HepG2 (cell line): Measurements from ENCODE around the gene EEF1AKMT4. TPM values are rescaled to one million over a fixed set of nuclear protein-coding genes. Genes with fewer than 3 reads are reported as not detected.

ENCODE experiments used
- ARID2 ChIP-seq: sonication (generic); formaldehyde crosslinking; IDR thresholded peaks from 2 replicates; pipeline ENCODE4 v1.8.1; 2022; ENCODE audit warnings: mild to moderate bottlenecking, missing genetic modification reagents, borderline replicate concordance
- ELF4 ChIP-seq: sonication (generic); formaldehyde crosslinking; IDR thresholded peaks from 2 replicates; pipeline ENCODE4 v1.5.0; 2020; ENCODE audit warnings: missing genetic modification reagents, mild to moderate bottlenecking, moderate library complexity, borderline replicate concordance
- ETV5 ChIP-seq: IDR thresholded peaks from 2 replicates; pipeline ENCODE4 v1.6.1; 2018; ENCODE audit warnings: missing biosample characterization, missing genetic modification reagents, inconsistent platforms, borderline replicate concordance
- HDAC1 ChIP-seq: sonication (generic); formaldehyde crosslinking; IDR thresholded peaks from 2 replicates; pipeline ENCODE4 v1.5.1; 2020; ENCODE audit warnings: mild to moderate bottlenecking, missing genetic modification reagents
- HHEX ChIP-seq: IDR thresholded peaks from 2 replicates; pipeline ENCODE4 v1.6.1; 2016; ENCODE audit warnings: control low read depth
- ISL2 ChIP-seq: sonication (generic); formaldehyde crosslinking; IDR thresholded peaks from 2 replicates; pipeline ENCODE4 v1.5.0; 2020; ENCODE audit warnings: missing genetic modification reagents
- MBNL3 ChIP-seq: fragments of 250-450 bp; sonication (Bioruptor Pico); conservative IDR thresholded peaks from 2 replicates; pipeline ENCODE4 v1.8.0; 2022; ENCODE audit warnings: mild to moderate bottlenecking, inconsistent platforms
- MNT ChIP-seq: fragments of 450-650 bp; IDR thresholded peaks from 2 replicates; pipeline ENCODE4 v1.6.1; 2016
- NFATC3 ChIP-seq: sonication (generic); formaldehyde crosslinking; IDR thresholded peaks from 2 replicates; pipeline ENCODE4 v1.5.1; 2020; ENCODE audit warnings: mild to moderate bottlenecking, missing genetic modification reagents
- SIN3A ChIP-seq: IDR thresholded peaks from 2 replicates; pipeline ENCODE4 v1.6.1; 2011; ENCODE audit warnings: low read depth, mild to moderate bottlenecking, control low read depth, low read length, borderline replicate concordance
- SP1 ChIP-seq, 2 experiments: fragments of 450-650 bp in 1 of 2; sonication (generic) in 1 of 2; formaldehyde crosslinking in 1 of 2; IDR thresholded peaks; 2 replicates each; pipeline versions ENCODE4 v1.4.0 to v1.6.1; 2016 to 2020; ENCODE audit warnings: missing genetic modification reagents in 1 of 2
- ZBTB37 ChIP-seq: sonication (generic); formaldehyde crosslinking; IDR thresholded peaks from 2 replicates; pipeline ENCODE4 v1.4.0; 2020; ENCODE audit warnings: mild to moderate bottlenecking, missing genetic modification reagents
- ZFP36L1 ChIP-seq: sonication (generic); formaldehyde crosslinking; IDR thresholded peaks from 2 replicates; pipeline ENCODE4 v1.8.0; 2022; ENCODE audit warnings: mild to moderate bottlenecking, missing genetic modification reagents, moderate library complexity
- ZMAT3 ChIP-seq: sonication (generic); formaldehyde crosslinking; conservative IDR thresholded peaks from 2 replicates; pipeline ENCODE4 v1.7.0; 2021; ENCODE audit warnings: missing genetic modification reagents
- ZMYM2 ChIP-seq: sonication (generic); formaldehyde crosslinking; IDR thresholded peaks from 2 replicates; pipeline ENCODE4 v1.8.0; 2022; ENCODE audit warnings: mild to moderate bottlenecking, missing genetic modification reagents
- ZNF124 ChIP-seq: sonication (generic); formaldehyde crosslinking; IDR thresholded peaks from 2 replicates; pipeline ENCODE4 v1.4.0; 2020; ENCODE audit warnings: missing genetic modification reagents
- ZNF572 ChIP-seq: sonication (generic); formaldehyde crosslinking; IDR thresholded peaks from 2 replicates; pipeline ENCODE4 v1.5.1; 2020; ENCODE audit warnings: mild to moderate bottlenecking, missing genetic modification reagents
- ZNF615 ChIP-seq: sonication (generic); formaldehyde crosslinking; IDR thresholded peaks from 2 replicates; pipeline ENCODE4 v1.5.0; 2020; ENCODE audit warnings: mild to moderate bottlenecking, missing genetic modification reagents, borderline replicate concordance
- ZNF652 ChIP-seq: IDR thresholded peaks from 2 replicates; pipeline ENCODE4 v1.6.1; 2016; ENCODE audit warnings: low read depth, borderline replicate concordance
- ZSCAN22 ChIP-seq: sonication (generic); formaldehyde crosslinking; IDR thresholded peaks from 2 replicates; pipeline ENCODE4 v1.4.0; 2020; ENCODE audit warnings: mild to moderate bottlenecking, missing genetic modification reagents
- polyA plus RNA-seq, 8 experiments: library from polyadenylated mRNA; depleted of rRNA in 3 of 8; stranded (reverse) in 7 of 8; unstranded in 1 of 8; fragments of >200 nt; fragmentation: Illumina TruSeq in 4 of 8; extraction: Trizol in 4 of 8; gene quantifications; 2 replicates each; pipeline versions ENCODE4 v1.2.1 to v1.2.3, GENCODE V29; 2011 to 2016; ENCODE audit warnings: low read depth in 4 of 8, missing spikeins in 1 of 8, mixed read lengths in 1 of 8; ENCODE audit not compliant: insufficient read depth in 1 of 8
- total RNA-seq, 5 experiments: library from RNA; depleted of rRNA; stranded (reverse); fragments of >200 nt; fragmentation: Illumina TruSeq; extraction: Trizol; gene quantifications; 2 replicates each; pipeline ENCODE4 v1.2.3, GENCODE V29; 2016; ENCODE audit warnings: low read depth in 1 of 5
- TF ChIP-seq, protein P1 (sequence below): sonication (generic); formaldehyde crosslinking; IDR thresholded peaks from 2 replicates; pipeline ENCODE4 v1.4.0; 2020; ENCODE audit warnings: mild to moderate bottlenecking, missing genetic modification reagents

EEF1AKMT4 gene
- total and polyA plus RNA-seq, 2 of the 13 experiments (the other 11 are each of a cell fraction or from before 2014, with no cell fraction given), result 13.1 to 15.8 TPM

GRCh38 chr3:184249412-184250166, at the start of gene EEF1AKMT4 (continued):
- TF ChIP-seq MBNL3 (no peak), ZMYM2 (CRISPR knock-in tag) (0 out of 2 replicates have a peak, but pooled peaks have one; percentile 4), MNT (peak; percentile 93), SIN3A (peak; percentile 98), ARID2 (CRISPR knock-in tag) (0 out of 2 replicates have a peak, but pooled peaks have one; percentile 31), ZNF652 (CRISPR knock-in tag) (no peak; the same call in 1 of the 2 replicates), ZNF572 (no peak), ZNF615 (CRISPR knock-in tag) (no peak), ELF4 (CRISPR knock-in tag) (0 out of 2 replicates have a peak, but pooled peaks have one; percentile 4), ZBTB37 (peak; percentile 49; the same call in 1 of the 2 replicates), ISL2 (CRISPR knock-in tag) (peak; percentile 36; the same call in 1 of the 2 replicates), ZFP36L1 (CRISPR knock-in tag) (no peak), HHEX (CRISPR knock-in tag) (no peak), SP1 (IDR thresholded peaks at IDR 0.05) (no peak), SP1 (CRISPR knock-in tag; IDR thresholded peaks at IDR 0.05) (peak; percentile 91), ZSCAN22 (CRISPR knock-in tag) (no peak), ZMAT3 (CRISPR knock-in tag) (no peak), ETV5 (peak; percentile 56), NFATC3 (CRISPR knock-in tag) (no peak), HDAC1 (CRISPR knock-in tag) (peak; percentile 85), ZNF124 (CRISPR knock-in tag) (peak; percentile 60; the same call in 1 of the 2 replicates)
- TF ChIP-seq, protein P1, sequence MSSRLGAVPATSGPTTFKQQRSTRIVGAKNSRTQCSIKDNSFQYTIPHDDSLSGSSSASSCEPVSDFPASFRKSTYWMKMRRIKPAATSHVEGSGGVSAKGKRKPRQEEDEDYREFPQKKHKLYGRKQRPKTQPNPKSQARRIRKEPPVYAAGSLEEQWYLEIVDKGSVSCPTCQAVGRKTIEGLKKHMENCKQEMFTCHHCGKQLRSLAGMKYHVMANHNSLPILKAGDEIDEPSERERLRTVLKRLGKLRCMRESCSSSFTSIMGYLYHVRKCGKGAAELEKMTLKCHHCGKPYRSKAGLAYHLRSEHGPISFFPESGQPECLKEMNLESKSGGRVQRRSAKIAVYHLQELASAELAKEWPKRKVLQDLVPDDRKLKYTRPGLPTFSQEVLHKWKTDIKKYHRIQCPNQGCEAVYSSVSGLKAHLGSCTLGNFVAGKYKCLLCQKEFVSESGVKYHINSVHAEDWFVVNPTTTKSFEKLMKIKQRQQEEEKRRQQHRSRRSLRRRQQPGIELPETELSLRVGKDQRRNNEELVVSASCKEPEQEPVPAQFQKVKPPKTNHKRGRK (CRISPR knock-in tag), result no peak
